Ishikawa (cell line): ENCODE results near the gene MOB3B.
A peak's percentile ranks its signal among the peaks of the same experiment; 100 is the strongest.

Source experiments
- CEBPB ChIP-seq: IDR thresholded peaks from 2 replicates; pipeline ENCODE4 v1.6.1; 2012
- CREB1 ChIP-seq: IDR thresholded peaks from 2 replicates; pipeline ENCODE4 v1.6.1; 2012; ENCODE audit warnings: low read depth
- EGR1 ChIP-seq: IDR thresholded peaks from 2 replicates; pipeline ENCODE4 v1.6.1; 2012
- EP300 ChIP-seq: IDR thresholded peaks from 2 replicates; pipeline ENCODE4 v1.6.1; 2012; ENCODE audit warnings: borderline replicate concordance
- FOXM1 ChIP-seq: IDR thresholded peaks from 2 replicates; pipeline ENCODE4 v1.6.1; 2012; ENCODE audit warnings: low read depth, borderline replicate concordance
- NFIC ChIP-seq: IDR thresholded peaks from 2 replicates; pipeline ENCODE4 v1.6.1; 2012
- RAD21 ChIP-seq: IDR thresholded peaks from 2 replicates; pipeline ENCODE4 v1.6.1; 2012; ENCODE audit warnings: low read depth
- TAF1 ChIP-seq: IDR thresholded peaks from 2 replicates; pipeline ENCODE4 v1.6.1; 2012; ENCODE audit warnings: low read depth, mild to moderate bottlenecking
- TCF12 ChIP-seq: IDR thresholded peaks from 2 replicates; pipeline ENCODE4 v1.6.1; 2012; ENCODE audit warnings: low read depth
- TEAD4 ChIP-seq: IDR thresholded peaks from 2 replicates; pipeline ENCODE4 v1.6.1; 2012
- YY1 ChIP-seq: IDR thresholded peaks from 2 replicates; pipeline ENCODE4 v1.6.1; 2012; ENCODE audit warnings: low read depth
- ZBTB7A ChIP-seq: IDR thresholded peaks from 2 replicates; pipeline ENCODE4 v1.6.1; 2012; ENCODE audit warnings: low read depth
- TF ChIP-seq, protein P1 (sequence below): IDR thresholded peaks from 2 replicates; pipeline ENCODE4 v1.6.1; 2012
- TF ChIP-seq, protein P2 (sequence below): IDR thresholded peaks from 2 replicates; pipeline ENCODE4 v1.6.1; 2012
- TF ChIP-seq, protein P3 (sequence below): IDR thresholded peaks from 2 replicates; pipeline ENCODE4 v1.6.1; 2012; ENCODE audit warnings: low read depth, mild to moderate bottlenecking

The MOB3B gene

DNA sequence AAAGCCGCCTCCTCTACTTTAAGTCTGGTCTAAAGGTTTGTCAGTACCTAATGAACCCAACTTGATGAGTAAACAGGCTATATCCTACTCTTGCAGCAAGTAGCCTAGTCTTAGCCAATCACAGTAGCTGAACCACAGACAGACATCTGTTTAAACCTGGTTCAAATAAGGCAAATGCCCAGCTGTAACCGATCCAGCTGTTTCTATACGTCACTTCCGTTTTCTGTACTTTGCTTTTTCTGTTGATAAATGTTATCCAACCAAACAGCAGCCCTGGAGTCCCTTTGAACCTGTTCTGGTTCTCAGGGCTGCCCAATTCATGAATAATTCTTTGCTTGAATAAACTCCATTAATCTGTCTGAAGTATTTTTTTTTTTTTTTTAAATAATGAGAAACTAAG is 155.8 kb downstream of the MOB3B start:
- TF ChIP-seq, protein P1, sequence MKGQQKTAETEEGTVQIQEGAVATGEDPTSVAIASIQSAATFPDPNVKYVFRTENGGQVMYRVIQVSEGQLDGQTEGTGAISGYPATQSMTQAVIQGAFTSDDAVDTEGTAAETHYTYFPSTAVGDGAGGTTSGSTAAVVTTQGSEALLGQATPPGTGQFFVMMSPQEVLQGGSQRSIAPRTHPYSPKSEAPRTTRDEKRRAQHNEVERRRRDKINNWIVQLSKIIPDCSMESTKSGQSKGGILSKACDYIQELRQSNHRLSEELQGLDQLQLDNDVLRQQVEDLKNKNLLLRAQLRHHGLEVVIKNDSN, result no peak
- TF ChIP-seq, protein P2, sequence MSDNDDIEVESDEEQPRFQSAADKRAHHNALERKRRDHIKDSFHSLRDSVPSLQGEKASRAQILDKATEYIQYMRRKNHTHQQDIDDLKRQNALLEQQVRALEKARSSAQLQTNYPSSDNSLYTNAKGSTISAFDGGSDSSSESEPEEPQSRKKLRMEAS, result no peak
- no peak for TF ChIP-seq CEBPB
- TF ChIP-seq NFIC, result no peak
- no peak for TF ChIP-seq ZBTB7A
- TF ChIP-seq EP300, result no peak
- no peak for TF ChIP-seq FOXM1
- no peak for TF ChIP-seq RAD21
- TF ChIP-seq TAF1, result no peak

DNA sequence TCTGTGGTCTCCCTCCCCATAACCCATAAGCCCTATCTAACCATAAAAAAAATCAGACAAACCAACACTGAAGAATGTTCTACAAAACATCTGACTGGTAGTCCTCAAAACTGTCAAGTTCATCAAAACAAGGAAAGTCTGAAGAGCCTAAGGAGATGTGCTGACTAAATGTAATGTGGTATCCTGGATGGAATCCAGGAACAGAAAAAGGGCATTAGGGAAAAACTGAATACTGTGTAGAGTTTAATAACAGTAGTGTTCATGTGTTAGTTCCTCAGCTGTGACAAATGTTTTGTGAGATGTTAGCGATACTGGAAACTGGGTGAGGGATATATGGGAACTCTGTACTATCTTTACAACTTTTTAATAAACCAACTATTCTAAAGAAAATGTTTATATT is 157.0 kb downstream of the MOB3B start:
- TF ChIP-seq YY1 (no peak), TEAD4 (no peak), RAD21 (no peak), TCF12 (no peak), EGR1 (no peak), ZBTB7A (no peak), TAF1 (no peak), EP300 (no peak), CREB1 (no peak), NFIC (no peak)
- TF ChIP-seq, protein P3, sequence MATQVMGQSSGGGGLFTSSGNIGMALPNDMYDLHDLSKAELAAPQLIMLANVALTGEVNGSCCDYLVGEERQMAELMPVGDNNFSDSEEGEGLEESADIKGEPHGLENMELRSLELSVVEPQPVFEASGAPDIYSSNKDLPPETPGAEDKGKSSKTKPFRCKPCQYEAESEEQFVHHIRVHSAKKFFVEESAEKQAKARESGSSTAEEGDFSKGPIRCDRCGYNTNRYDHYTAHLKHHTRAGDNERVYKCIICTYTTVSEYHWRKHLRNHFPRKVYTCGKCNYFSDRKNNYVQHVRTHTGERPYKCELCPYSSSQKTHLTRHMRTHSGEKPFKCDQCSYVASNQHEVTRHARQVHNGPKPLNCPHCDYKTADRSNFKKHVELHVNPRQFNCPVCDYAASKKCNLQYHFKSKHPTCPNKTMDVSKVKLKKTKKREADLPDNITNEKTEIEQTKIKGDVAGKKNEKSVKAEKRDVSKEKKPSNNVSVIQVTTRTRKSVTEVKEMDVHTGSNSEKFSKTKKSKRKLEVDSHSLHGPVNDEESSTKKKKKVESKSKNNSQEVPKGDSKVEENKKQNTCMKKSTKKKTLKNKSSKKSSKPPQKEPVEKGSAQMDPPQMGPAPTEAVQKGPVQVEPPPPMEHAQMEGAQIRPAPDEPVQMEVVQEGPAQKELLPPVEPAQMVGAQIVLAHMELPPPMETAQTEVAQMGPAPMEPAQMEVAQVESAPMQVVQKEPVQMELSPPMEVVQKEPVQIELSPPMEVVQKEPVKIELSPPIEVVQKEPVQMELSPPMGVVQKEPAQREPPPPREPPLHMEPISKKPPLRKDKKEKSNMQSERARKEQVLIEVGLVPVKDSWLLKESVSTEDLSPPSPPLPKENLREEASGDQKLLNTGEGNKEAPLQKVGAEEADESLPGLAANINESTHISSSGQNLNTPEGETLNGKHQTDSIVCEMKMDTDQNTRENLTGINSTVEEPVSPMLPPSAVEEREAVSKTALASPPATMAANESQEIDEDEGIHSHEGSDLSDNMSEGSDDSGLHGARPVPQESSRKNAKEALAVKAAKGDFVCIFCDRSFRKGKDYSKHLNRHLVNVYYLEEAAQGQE, result no peak
- TF ChIP-seq, protein P1, result no peak

DNA sequence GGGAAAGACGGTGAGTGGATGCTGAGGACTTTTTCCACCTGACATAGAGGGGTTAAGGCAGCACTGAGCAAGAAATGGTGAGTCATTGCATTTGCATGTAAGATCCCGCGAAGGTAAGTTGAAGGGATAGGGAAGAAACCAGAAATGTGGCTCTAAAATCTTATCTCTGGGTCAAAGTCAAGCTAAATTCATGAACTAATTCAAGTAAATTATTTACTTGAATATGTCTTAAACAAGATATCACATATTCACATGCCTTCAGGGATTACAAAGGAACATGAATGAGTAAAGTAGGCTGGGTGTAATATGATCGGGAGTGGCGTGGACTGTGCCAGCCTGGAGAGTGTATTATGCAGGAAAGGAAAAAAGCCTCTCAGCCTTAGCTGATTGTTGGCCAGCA is 158.2 kb downstream of the MOB3B start:
- TF ChIP-seq, protein P2, result peak; percentile 27; the same call in 1 of the 2 replicates
- TF ChIP-seq CREB1, result no peak

DNA sequence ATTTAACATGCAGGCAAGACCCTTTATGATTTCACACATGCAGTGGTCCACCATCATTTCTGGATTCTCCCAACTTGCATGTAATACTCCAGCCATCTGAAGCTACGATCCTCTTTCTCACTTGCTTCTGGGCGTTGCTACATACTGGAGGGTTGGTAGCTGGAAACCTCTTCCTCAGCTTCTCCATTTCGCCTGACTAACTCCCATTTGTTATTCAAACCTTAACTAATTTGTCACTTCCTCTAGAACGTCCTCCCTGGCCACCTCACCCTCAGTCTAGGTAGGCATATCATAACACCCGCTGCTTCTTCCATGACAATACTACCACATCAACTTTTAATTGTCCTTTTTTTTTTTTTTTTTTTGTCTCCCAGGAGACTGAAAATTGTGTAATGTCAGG is 160.0 kb downstream of the MOB3B start:
- TF ChIP-seq, protein P3, result no peak
- TF ChIP-seq EGR1 (no peak), CEBPB (no peak), TAF1 (no peak), YY1 (no peak), TEAD4 (no peak), RAD21 (no peak), ZBTB7A (no peak), CREB1 (no peak), EP300 (no peak), TCF12 (no peak), NFIC (no peak), FOXM1 (no peak)
- TF ChIP-seq, protein P1, result no peak
- TF ChIP-seq, protein P2, result no peak

DNA sequence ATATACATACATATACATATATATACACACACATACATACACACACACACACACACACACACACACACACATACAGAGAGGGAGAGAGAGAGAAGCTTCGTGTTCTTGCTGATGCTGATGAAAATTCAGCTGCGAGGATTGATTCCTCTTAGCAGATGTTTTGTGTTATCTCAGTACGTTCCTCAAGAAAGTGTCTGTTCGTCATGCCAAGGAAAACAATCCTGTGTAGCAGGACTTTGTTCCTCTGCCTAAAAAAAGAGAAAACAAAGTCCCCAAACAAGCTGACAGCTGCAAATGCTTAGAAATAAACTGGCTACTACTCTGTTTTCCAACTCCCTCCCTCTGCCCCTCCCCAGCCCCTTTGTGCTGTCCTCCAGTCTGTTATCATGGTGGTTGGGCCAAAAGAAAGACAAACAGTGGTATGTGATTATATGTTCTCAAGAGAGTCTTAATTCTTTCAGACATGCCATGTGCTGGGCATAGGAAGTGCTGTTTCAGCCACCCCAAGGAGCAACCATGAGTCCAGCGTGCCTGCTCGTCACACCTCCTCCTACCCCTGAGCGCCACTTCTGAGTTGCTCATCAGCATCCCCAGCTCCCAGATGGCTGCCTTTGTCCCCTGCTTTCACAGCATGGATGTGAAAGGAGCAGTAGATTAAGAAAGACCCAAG is 161.2 kb downstream of the MOB3B start:
- TF ChIP-seq TAF1, result no peak
- TF ChIP-seq RAD21, result no peak
- no peak for TF ChIP-seq EP300
- no peak for TF ChIP-seq CEBPB
- TF ChIP-seq, protein P1, result no peak
- TF ChIP-seq CREB1, result no peak
- no peak for TF ChIP-seq YY1
- TF ChIP-seq, protein P2, result no peak
- TF ChIP-seq NFIC, result no peak
- TF ChIP-seq, protein P3, result no peak
- TF ChIP-seq FOXM1, result no peak
- TF ChIP-seq TEAD4, result no peak
- no peak for TF ChIP-seq EGR1
- TF ChIP-seq ZBTB7A, result no peak
- TF ChIP-seq TCF12, result no peak
